Raji (cell line): Measurements from ENCODE around the gene AREG.

ENCODE experiments used
- POLR2A ChIP-seq: IDR thresholded peaks from 2 replicates; pipeline ENCODE4 v1.6.1; 2011; ENCODE audit warnings: low read depth, low read length, control low read depth; ENCODE audit not compliant: insufficient read depth

Gene AREG

DNA sequence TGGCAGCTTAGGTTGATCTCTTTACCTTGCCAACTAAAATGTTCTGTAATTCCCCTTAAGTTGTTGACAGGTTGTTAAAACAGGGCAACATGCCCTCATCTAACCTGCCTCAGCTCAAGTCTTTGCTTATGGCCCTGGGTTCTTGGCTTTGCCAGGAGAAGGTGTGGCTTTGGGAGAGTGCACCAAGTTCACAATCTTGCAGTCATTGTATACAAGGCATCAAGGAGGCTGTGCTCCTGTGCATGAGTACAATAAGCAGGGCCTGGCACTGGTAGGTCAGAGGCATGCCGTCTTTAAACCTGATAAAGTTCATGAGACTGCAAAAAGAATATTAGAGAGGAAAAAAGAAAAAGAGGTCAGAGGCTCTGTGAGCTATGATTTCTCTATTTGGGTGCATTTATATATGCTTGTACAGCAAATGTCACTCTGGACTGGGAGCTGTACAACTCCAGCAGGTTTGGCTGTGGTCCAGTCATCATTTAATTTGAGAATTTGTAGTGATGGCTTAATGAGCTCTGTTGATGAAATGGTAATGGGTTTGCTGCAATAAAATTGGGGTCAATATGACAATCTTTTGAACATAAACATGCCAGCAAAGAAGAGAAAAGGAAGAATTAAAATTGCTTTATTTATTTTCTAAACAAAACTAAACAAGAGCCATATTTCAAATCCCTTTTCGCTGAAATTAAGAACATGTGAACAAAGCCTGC lies 30.3 kb downstream of the AREG start:
- TF ChIP-seq POLR2A, result no peak

DNA sequence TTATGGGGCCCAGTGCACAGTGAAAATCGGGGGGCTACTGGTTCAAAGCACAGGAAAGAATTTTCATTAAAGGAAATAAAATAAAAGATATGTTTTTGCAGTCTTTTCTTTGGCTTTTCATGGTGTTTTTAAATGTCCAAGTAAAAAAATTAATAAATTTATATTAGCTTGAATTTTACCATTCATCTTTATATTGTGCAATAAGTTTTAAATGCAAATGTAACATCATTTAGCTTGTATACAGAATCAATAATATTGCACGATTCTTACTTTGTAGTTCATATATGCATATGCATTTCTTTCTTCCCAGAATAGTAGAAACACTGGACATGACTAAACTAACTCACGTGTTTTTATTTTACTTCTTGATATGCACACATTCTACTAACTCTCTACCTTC lies 31.0 kb downstream of the AREG start:
- TF ChIP-seq POLR2A, result no peak

DNA sequence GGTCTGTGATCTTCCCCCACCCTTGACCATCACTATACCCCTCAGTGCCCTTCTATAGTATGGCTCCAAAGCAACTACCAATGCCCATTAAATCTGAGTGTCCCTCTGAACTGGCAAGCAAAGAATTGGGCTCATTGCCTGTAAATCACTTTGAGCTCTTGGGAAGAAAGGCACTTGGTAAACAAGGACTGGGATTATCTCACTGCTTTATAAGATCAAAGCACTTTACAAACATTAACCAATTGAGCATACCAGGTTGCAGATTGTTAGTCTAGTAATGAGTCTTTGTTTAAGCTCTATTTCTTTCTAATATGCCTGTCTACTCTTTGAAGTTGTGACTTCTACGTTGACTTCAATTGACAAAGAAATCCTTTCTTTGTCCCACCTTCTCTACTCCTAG lies 34.1 kb downstream of the AREG start:
- no peak for TF ChIP-seq POLR2A

DNA sequence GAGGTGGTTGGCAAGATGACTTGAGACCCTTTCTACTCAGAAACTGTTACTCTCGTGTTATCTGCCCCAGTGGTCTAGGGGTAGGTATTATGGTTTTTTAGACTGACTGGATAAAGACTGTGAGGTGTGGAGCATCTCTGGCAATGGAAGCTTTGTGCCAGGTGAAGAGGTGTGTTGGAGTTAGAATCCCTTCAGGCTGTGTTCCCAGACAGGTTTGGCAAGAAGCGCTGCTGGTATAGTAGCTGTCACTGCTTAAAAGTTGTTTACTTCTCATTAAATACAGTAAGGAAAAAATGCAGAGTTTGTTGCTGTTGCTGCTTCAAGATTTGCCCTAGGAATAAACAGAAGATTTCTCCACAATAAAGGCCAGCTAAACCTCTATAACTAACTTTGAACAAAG lies 35.3 kb downstream of the AREG start:
- no peak for TF ChIP-seq POLR2A

DNA sequence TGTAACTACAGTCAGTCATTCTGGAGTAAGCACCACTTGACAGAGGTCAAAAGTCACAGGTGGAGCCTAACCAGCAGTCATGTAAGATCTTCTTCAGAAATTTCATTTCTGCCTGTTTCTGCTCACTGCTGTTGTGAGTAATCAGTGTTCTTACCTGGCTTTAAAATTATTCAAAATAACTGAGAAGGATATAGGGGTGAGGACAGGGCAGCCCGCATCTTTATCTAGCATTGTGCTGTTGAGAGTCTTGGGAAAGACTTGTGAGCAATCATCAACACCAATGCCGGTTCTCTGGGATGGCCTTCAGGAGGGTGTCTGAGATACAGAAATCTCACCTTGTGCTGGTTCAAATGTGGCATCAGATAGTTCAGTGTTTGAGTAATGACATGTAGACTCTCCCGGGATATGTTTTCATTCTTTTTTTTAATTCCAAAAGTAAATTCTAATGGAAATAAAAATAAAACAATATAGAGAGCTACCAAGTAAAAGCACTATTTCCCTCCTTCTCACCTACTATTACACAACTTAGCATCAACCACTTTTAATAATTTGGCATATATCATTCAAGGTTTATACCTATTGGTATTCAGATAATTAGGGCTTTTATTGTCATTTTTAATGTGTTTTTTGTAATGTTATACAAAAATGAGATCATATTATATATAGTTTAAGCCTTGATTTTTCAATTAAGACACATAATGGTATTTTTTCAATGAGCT lies 37.1 kb downstream of the AREG start:
- TF ChIP-seq POLR2A, result no peak

DNA sequence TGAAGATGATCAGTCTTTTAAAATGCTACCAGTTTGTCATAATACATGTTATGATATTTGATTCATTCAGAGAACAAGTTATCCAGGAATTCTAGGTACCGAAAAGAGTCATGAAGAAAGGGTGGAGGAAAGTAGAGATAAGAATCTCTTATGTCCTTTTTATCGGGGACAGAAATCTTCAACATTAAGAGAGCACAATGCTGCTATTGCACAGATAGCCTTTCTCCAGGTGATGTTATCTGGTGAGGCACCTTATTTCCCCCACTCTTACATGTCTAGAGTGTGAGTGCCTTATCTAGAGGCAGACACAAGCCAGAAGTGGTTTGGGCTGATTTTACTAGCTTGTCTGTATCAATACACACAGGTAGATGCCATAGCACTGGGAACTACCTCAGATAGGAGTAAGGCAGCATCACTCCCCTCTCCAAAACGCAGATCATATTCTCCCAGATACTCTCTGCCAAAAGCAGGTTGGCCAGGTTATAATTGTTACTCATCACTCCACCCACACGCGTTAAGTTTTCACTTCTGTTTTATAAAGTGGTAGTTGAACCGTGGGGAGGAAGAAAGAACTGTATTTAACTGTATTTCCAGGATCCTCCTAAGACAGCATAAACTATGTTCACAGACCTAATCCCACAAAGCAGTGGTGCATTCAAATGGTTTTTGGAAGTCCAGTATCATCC lies 38.4 kb downstream of the AREG start:
- no peak for TF ChIP-seq POLR2A

DNA sequence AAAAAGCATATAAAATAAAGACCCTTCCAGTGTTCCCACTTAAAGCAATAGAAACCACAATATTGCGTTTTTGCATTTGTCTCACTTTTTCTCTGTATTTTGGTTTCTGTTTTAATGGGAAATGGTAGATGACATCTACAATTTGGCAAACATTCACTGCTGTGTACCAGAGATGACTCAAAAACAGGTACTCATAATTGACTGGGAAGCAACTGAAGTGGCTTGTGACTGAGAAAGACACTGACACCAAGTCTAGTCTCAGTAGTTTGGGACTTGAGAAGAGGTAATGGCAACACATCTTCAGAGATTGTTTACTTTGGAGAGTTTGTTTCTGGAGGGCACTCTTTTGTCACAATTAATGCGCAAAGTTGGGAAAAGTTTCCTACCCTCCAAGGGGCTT lies 42.0 kb downstream of the AREG start:
- TF ChIP-seq POLR2A, result no peak

DNA sequence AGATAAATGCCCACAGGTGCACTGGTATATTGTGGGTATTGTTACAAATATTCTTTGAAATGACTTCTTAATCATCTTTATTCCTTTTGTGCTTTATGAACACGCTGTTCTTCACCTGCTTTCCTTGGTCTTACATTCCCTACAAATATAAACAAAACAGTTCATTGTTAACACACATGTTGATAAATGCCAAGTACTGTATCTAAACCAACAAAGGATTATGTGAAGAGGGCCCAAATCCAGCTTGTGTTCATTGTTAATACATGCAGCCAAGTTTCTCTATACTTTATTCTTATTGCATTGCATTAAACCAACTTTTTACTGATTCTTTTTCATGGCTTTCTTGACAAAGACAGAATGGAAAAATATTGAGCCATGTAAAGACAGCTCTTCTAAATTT lies 42.8 kb downstream of the AREG start:
- no peak for TF ChIP-seq POLR2A

DNA sequence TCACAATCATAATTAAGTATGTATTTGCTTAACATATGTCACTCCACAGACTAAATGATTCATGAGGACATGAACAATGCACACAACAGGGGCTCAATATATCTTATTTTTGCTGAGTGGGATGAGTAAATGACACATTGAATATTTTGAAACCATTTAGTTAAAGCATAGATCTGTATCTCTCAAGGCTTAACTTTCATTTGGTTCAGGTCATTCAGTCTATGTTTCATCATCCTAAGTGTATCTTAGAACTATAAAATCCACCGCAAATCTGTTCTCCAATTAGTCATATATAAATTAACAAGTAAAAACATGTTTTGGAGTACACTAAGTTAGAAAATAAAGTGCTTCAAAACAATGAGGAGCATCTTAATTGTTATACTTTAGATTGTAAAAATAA lies 45.8 kb downstream of the AREG start:
- no peak for TF ChIP-seq POLR2A

DNA sequence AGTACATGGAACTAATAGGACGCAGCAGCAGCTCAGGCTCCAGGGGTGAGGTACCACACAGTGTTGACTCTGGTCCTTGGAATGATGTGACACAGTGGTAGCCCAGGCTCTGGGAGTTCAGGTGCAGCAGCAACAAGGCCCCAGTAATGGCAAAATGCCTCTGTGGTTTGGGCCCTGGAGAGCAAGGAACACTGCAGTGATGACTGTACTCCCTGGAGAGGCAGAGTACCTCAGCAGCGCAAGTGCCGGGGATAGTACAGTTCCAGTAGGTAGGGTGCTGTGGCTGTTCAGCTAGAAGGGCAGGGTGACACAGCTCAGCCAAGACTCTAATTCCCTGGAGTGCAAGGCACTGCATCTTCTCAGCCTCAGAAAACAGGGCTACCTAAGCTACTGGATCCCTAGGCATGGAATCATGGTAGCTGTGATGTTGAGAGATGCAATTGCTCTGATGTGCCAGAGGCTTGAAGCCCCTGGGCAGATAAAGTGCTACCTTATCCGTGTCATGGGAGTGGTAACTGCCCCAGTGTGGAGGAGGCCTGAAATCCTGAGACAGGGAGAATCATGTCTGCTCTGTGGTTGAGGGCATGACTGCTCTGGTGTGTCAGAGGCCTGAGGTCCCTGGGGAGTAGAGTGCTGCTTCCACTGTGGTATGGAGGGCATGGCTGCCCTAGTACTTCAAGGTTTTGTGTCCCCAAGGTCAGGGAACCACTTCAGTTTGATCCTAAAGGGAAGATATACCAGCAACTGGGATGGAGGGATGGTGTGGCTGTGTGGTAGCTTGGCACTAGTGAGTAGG lies 55.2 kb downstream of the AREG start:
- TF ChIP-seq POLR2A, result no peak

DNA sequence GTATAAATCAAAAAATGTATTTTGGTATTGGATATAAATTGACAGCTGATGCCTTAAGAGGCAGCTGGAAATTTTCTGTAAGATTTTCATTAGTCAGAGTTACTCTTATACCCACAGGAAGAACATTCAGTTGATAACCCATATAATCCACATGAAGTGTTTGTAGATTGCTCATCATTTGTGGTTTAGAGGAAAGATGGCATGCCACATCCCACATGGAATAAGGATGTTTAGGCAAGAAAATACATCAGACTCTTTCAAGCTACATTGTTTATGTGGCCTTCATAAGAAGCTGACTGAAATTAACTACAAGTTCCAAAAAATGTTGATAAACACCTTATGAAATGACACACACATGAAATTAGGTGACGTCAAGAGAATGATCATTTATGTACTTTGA lies 56.6 kb downstream of the AREG start:
- TF ChIP-seq POLR2A, result no peak

DNA sequence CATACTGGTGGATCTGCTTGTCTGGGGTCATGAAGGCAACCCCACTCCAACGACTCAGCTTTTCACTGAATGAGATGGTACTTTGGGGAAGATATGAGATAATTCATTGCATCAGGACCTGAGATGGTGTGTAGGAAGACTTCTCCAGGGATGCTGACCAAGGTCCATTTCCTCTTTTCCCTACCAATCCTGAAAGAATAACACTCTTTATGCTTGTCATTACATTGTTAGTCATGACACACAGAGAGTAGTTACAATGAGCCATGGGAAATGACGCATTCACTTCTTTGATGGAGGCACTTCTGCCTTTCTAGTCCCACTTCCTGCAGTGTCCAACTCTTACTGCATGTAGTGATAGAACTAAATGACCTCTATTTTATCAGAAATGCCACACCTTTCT lies 58.6 kb downstream of the AREG start:
- no peak for TF ChIP-seq POLR2A

DNA sequence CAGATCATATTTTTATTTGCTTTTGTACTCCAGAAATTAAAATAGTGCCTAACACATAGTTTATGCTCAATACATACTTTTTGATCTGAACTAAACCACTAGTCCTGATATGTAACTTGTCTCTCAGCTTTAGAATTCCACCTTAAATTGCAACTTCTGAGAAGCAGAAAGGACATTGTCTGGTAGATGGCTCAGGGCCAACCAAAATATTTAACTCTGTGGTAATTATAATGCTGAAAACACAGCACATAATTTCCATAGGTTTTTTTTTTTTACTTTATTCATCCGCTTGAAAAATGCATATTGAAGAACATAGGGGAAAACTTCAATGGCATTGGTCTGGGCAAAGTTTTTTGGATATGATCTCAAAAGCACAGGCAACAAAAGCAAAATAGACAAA lies 59.3 kb downstream of the AREG start:
- TF ChIP-seq POLR2A, result no peak
